T-helper 1 cell treated with Interleukin-12 subunit alpha and Interleukin-12 subunit beta and Interleukin-4 antibody, amounts not matched to agents 30 ng/mL and 1 ng/mL, for 36 hours (primary cell): ENCODE measurements around the gene CUBN. TPM values are rescaled to one million over a fixed set of nuclear protein-coding genes. Genes with fewer than 3 reads are reported as not detected.

Experiments used
- intact Hi-C: fragments of 100-400 bp; cut with micrococcal nuclease; formaldehyde crosslinking; loops from one replicate; pipeline ENCODE4 v1.15.1; 2024
- total RNA-seq: library from RNA; stranded (reverse); gene quantifications from 2 replicates; pipeline ENCODE4 v1.2.3, GENCODE V29; 2022

CUBN gene
- total RNA-seq, 1 donor from 2014 or later, result 1.4 TPM

DNA sequence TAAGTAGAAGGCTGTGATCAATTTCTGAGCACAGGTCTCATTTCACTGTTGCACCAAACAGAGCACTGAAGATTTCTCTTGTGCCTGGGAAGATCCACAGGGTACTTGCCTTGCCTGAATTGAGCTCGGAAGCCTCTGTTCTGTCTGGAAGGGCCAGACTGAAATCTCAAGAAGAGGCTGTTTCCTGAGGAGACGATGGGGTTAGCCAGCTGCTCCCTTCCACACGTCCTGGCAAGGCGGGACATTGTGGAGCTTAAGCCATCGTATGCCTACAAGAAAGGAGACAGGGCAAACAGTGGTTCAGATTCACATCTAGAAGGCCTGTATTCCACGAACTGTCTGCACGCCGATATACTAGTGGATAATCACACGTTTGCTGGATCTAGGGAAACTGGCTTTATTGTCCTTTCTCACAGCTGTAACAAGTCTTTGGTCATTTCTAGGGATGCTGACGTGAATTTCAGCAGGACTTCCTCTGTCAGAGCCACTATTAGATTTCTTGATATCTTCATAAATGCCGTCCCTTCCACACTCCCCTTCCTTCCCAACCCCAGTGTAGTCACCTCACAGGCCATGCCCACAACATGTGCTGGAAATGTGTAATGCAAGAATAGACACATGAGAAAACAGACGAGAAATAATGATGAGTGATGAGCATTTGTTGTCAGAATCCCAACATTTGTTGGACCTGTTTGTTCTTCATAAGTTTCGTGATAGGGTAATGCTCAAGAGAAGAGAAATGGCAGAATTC, 175.2 kb downstream of the CUBN start:
- intact Hi-C loops, result no loop called here

DNA sequence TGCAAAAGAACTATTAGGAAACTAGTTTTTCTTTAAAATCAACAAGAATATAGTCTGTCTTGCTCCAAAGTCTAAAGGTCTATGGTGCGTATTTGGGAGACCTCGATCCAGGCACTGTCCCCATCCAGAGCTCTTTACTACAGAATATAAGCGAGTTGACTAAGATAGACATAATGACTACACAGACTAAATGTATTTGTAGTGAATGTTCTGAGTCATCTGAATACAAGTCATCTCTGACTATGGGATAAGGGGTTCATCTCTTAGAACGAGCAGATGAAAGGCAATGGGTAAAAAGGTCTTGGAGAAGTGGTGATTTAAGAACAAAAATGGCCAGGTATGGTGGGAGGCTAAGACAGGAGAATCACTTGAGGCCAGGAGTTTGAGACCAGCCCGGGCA, 176.3 kb downstream of the CUBN start:
- intact Hi-C loops, result no loop called here

DNA sequence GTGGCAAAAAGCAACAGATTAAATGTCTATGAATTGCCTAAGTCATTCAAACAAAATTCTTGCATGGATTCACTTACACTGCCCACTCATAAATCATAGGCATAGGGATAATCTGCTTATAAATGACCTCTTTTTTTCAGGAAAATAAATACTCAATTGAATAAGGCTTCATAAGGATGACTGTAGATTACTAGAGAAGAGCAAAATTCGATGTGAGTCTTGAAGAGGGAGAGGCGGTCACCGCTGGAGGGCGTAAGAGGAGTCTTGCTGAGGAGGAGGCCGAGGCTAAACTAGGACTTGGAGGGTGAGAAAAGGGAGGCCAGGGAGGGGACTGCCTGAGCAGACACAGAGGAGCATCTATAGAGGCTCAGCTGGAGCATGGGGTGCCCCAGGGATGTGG, 177.0 kb downstream of the CUBN start:
- intact Hi-C loops, result no loop called here

DNA sequence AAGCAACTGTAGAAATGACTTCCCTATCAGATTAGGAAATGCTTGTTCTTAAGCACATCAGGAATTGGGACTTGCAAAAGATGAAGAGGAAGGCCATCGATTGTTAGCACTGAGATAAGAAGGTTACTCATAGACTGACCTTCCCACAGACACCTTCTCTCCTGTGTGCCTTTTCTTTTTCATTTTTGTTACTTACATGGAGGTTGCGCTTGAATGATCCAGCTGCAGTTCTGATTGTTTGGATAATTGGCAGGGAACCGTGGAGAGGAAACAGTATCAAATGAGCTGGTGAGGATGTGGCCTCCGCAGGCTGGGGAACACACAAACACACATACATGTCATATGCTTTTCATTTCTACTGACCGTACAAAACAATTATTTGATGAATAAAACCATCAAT, 177.5 kb downstream of the CUBN start:
- intact Hi-C loops, result no loop called here

DNA sequence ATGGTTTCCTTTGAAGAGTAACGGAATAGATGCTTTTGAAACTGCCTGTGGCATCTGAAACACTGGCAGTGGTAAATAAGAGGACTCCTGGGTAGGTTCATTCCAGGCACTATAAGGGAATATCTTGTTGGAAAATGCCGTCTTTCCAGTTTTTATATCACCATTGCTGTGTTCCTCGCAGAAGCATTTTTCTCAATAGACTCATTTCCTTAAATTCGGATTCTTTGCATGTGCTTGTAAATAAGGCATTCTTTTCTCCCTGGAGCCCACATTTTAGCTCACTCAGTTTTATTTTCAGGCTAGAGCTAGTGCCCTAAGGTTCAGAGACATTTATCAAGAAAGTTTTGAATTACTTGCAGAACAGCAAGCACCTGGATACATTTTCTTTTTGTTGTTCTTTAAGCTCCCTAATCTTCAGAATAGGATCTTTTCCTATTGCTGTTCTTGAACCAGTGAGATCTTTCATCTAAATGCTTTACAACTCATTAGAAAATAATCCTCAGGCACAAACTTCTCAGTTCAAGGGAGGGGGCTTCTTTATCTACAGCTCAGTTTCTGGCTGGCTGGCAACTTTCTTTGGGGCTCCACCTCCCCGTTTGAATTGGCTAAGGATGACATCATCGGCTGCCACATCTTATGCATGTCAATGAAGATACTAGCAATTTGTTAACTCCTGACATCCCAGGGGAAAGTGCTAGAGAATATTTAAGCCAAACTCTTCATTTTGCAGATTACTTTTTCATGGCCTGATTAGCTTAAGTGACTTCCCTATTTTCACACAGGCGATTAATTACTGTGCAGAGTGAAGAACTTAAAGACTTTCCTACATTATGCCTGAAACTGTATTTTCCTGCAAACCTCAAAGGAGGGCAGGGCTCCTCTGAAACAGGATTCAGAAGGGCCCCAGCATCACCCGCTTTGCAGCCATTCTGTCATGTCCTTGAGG, 178.7 kb downstream of the CUBN start:
- intact Hi-C loops, result no loop called here

DNA sequence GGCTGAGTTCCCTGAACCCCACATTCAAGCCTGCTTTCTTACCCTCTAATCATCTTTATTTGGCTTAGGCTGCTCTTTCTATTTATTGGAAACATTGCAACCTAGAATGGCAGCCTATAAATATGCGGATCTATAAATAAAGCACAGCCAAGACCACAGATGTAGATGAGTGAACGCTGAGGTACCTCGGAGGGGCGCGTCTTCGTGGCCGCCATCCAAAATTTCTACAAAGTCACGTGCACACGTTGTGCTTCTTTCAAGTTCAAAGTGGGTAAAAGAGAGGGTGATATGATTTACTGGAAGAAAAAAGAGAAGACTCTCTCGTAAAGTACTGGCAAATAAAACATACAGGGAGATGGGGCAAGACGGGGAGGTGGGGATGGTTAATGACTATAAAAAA, 179.8 kb downstream of the CUBN start:
- intact Hi-C loops, result no loop called here

DNA sequence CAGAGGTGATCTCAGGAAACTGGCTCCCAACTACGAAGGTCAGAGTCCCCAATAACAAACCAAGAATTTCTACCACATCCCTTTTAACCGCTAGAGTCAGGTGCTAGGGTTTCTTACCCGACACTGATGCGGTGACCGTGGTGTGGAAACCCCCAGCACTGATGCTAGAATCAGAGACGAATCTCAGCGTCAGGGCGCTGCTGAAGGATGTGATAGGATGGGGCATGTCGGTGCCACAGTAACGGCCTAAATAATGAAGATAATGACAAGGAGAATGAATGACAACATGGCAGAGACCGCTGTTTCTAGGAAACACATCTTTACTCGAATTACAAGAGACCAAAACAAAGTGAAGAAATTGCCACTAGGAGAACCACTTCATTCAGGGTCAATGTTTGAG, 181.2 kb downstream of the CUBN start:
- intact Hi-C loops, result no loop called here

DNA sequence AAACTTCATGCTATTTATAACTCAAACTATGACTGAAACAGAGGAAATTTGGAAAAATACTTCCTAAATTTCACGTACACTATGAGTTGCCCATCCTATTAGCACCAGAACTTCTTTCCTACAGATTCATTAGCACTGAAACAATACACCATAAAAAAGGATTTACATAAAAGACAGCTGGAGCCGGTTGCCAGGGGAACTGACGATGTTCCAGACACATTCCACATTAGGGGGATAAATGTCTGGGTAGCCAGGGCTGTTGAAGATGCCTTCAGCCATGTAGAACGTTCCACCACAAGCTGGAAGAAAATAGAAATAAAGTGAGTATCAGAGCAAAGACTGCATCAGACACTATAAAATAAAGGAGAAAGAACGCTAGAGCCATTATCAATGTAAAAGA, 182.5 kb downstream of the CUBN start:
- intact Hi-C loops, result no loop called here

DNA sequence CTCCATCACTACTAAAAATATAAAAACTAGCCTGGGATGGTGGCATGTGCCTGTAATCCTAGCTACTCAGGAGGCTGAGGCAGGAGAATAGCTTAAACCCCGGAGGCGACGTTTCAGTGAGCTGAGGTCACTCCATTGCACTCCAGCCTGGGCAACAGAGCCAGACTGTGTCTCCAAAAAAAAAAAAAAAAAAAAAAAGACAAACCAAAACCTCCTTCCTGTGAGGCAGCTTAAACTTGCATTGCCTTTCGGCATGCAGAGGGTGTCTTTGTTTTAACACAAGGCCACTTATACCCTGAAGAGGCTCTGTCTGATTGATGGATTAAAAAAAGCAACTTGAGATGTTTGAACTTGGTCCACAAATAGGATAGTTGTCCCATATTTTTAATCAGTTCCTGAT, 184.0 kb downstream of the CUBN start:
- intact Hi-C loops, result no loop called here

DNA sequence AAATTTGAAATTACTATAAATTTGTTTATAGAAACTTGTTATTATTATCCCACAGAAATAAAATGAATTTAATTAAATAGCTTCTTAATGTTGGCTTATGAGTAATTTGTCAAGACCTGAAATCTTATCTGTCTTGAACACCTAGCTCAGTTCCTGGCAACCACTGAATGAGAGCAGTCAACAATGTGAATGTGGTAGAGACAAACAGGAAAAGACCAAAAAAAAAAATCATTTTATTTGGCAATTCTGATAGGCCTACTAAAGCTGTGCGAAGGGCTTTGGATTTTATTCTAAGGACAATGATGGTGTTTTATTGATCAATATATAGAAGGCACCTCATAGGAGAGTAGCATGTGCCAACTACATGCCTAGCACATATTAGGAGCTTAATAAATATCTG, 184.6 kb downstream of the CUBN start:
- intact Hi-C loops, result no loop called here

DNA sequence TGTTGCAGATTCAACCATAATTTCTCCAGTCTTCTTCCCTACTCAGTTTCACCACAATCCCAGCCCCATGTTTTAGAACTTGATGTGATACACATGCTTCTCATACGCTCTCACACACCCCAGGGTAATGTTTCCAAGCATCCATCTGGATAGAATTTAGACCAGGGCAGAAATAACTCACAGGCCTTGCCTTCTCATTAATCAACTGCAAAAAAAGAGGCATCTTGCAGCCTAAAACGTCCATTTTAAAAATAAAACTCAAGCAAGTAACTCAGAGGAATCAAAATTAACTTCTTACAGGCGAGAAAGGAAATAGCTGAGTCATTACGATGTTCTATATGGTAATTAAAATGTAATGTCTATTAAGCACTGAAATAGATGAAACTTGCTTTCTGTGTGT, 185.2 kb downstream of the CUBN start:
- intact Hi-C loops, result no loop called here

DNA sequence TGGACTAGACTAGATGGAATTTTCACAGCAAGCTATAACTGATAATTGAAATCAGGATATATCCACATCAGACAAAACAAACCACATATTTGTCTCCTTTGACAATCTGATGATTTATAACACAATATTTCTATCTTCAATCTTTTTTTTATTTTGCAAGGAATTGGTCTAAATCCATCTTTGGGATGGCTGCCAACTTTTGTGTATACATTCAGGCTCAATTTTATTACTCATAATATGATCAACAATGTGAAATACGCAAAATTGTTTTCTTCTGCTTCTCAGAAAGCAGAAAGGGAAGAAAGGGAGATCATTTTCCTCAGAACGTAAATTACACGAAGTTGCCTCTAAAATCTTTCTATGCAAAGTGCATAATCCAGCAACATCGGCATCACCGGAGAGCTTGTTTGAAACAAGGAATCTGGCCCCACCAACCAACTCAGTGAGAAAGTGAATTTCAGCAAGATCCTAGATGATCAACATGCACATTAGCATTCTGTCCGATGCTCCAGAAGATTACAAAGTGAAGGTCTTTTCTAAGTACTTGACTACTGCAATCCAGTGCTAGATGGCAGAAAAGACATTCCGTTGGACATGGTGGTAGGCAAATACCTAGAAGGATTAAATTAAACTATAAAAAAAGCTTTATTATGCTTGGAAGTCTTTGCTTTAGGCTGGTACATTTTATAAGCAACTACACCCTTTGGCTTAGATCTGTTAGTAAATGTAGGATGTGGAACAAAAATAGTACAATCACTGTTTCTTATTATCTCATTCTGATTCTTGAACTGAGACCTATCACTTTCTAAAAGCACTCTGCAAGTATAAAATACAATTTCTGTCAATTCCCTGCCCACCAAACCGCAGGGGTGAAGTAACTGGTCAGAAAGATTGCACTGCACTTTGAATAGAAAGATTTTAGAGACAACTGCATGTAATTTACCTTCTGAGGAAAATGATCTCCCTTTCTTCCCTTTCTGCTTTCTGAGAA, 186.0 kb downstream of the CUBN start:
- intact Hi-C loops, result no loop called here

DNA sequence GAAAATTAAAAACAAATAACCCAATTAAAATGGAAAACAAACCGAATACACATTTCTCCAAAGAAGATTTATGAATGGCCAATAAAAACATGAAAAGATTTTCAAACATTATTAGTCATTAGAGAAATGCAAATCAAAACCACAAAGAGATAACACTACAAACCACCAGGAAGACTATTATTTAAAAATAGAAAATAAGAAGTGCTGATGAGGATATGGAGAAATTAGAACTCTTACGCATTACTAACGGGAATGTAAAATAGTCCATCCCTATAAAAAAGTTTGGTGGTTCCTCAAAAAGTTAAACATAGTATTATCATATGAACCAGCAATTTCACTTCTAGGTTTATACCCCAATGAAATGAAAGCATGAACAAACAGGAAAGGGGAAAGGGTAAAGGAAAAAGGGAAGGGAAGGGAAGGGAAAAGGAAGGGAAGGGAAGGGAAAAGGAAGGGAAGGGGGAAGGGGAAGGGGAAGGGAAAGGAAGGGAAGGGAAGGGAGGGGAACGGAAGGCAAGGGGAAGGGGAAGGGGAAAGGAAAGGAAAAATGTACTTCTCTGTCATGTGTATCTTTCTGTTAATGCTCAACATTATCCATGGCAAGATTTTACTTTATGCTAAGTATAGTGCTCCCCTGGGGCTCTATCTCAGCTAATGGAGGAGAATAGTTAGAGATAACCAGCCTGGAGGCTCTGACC, 187.1 kb downstream of the CUBN start:
- intact Hi-C loops, result no loop called here

DNA sequence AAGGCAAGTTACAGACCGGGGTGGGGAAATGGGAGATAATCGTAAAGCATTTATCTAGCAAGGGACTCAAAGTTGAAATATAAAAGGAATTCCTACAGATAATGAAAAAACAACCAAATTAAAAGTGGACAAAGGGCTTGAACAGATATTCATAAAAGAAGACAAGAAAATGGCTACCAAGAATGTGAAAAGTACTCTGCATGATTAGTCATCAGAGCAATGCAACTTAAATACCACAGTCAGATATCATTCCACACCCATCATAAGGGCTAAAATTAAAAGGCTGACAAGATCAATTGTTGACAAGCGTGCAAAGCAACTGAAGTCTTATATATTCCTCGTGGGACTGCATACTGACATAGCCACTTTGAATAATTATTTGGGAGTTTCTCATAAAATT, 187.7 kb downstream of the CUBN start:
- intact Hi-C loops, result no loop called here

DNA sequence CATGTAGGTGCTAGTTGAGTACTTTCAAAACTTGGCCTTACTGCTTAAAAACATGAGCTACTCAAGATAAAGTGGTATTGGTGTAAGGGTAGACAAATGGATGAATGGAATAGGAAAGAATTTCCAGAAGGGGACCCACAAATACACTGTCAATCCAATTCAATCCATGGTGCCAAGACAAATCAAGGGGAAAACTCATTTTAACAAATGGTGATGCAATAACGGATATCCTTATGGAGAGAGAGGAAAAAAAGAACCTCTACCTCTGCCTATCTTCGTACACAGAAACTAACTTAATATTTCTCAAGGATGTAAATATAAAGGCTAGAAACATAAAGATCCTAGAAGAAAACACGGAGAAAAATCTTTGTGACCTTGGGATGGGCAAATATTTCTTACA, 188.5 kb downstream of the CUBN start:
- intact Hi-C loops, result no loop called here

DNA sequence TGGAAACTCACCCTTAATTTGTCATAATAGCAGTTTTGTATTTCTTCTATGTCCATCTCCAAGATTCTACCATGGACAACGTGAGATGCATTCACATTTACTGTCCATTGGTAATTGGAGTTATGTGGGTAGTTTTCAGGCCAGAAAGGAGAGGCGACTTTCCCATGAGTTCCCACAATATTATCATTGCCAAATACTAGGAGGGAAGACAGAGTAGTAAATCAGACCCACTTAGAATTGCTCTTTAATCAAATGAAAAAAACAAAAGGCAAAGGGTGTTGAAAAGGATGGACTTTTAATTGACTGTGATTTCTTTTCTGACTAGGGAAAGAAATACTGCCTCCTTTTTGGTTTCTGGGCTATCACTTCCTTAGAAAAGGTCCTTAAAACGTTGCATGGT, 190.7 kb downstream of the CUBN start:
- intact Hi-C loops, result no loop called here

DNA sequence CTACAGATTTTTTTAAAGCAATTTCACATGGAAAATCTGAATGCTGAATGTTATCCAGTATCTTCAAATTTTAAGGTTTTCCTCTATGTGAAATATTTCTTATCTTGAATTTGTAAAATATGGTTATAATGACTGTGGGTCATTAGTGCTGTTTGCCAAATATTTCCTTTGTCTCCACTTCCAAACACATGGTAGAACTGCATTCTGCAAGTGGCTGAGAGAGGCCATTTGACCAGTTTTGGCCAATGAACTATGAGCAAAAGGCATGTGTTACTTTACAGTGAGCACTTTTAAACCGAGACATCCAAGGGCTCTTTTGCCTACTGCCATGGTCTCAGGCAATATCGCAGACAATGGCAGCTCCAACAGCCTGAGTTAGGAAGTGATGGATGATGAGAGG, 195.2 kb downstream of the CUBN start:
- intact Hi-C loops, result no loop called here

DNA sequence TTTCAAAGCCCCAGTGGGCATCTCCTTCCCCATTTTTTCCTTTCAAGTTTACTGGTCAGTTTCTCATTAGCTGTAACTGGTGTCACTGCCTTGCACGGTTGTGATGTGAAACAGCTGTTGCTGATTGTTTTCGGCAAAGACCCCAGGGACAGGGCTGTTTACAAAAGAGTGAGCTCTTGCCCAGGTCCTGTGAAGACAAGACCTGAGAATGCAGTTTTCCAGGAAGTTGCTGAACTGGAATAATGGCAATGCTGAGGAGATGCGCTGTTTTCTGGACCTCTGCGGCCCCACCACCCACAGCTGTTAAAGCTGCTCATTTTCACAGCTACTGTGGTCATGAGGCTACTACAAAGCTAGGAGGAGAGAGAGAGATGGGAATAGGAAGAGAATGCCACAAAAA, 195.8 kb downstream of the CUBN start:
- intact Hi-C loops, result no loop called here

DNA sequence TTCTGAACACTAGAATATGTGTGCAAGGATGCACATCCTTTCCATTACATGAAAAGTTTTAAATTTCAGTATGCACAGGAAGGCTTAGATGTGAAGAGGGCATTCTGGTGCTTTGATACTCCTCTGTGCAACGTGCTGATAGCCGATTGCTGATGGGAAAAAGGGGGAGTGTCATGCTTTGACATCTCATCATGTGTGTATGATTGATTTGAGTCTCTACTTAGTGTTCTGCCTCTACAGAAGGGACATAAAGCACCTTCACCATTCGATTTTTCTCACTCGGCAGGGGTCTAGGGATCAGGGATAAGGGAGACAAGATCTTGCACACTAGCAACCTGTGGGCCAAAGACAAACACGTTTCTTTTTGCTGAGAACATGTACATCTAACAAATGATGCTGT, 197.7 kb downstream of the CUBN start:
- intact Hi-C loops, result no loop called here

DNA sequence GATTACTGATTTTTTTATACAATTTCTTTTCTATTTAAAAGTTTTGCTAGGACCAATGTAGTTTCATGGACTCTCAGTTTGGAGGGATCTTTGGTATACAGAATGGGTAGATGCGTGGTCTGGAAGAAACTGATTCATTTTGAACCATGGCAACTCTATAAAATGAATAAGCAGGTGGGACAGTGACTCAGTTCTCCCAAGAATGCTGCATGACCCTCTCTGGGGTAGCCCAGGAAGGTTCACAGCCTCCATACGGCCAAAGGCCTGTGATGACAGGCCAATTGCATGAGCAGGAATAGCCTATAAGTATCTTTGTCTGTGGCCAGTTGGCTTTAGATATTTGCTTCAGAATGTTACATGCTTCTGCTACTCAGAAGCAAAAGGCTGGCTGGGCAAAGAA, 199.1 kb downstream of the CUBN start:
- intact Hi-C loops, result no loop called here

DNA sequence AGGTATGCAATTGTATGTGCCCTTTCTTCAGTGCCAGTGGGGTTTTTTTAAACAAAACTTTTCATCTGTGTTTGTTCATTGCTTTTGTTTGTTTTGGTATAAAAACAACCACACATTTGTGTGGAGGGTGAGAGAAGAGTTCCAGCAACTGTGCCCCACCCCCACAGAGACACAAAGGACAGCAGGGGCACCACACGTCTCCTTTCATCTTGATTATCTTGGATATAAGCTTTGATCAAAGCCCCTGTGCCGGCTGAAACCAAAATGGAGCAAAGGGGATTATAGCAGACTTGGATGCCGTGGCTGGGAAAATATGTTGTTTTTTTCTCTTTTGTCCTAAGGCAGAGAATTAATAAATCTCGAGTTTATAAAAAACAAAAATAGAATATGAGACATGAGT, 200.5 kb downstream of the CUBN start:
- intact Hi-C loops, result no loop called here
